GM21737 (cell line): ENCODE results near the gene UCN.
"Not testable (repeated sequence)": the region's sequence is repeated elsewhere in the genome, so short reads cannot be mapped to it uniquely, and the experiment has no call there.

Source experiments
- ATAC-seq: cut with Tn5 transposase; IDR thresholded peaks from one replicate; pipeline ENCODE4 v1.9.1; 2021; ENCODE audit warnings: mild to moderate bottlenecking, moderate library complexity; ENCODE audit not compliant: unreplicated experiment

UCN gene

GRCh38 chr2:27315122-27315521 is 6.9 kb upstream of the UCN start:
- no peak for ATAC-seq

GRCh38 chr2:27314709-27315108 is 6.5 kb upstream of the UCN start:
- ATAC-seq, result no peak

DNA sequence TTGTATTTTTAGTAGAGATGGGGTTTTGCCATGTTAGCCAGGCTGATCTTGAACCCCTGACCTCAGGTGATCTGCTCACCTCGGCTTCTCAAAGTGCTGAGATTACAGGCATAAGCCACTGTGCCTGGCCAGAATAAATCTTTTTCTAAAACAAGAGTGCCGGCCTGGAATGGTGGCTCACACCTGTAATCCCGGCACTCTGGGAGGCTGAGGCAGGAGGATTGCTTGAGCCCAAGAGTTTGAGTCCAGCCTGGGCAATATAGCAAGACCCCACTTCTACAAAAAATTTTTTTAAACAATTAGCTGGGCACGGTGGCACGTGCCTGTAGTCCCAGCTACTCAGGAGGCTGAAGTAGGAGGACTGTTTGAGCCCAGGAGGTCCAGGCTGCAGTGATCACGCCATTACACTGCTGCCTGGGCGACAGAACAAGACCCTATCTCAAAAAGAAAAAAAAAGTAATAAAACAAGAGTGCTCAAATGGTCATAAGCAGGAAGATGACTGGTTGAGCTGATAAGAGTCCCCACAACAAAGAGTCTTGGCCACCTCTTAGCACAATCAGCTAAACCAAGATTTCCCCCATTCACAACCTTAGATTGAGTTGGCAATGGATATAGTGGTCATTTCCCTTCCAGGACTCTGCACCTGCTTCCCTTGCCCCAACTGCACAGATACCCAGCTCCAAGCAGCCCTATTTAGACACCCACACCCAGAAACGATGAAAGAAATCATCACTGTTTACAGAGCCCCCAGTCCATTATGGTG is 5.8 kb upstream of the UCN start:
- no peak for ATAC-seq

- ATAC-seq, result no peak
Measured at GRCh38 chr2:27312152-27312551, 3.9 kb upstream of the UCN start.

DNA sequence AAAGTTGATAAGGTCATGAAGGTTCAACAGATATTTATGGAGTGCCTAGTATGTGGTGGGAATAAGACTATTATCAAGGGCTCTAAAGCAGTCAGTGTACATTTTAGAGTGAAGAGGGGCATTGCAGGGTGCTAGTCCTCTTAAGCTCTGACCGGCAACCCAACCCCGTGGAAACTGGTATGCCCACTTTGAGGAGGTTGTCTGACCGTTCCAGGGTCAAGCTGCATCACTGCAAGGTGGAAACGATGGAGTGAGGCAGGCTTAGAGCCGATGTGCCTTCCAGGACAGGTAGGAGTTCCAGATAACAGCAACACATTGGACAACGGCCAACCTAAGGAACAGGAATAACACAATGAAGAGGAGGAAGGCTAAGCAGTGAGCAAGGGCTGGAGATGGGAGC is 1.4 kb upstream of the UCN start:
- ATAC-seq, result no peak

DNA sequence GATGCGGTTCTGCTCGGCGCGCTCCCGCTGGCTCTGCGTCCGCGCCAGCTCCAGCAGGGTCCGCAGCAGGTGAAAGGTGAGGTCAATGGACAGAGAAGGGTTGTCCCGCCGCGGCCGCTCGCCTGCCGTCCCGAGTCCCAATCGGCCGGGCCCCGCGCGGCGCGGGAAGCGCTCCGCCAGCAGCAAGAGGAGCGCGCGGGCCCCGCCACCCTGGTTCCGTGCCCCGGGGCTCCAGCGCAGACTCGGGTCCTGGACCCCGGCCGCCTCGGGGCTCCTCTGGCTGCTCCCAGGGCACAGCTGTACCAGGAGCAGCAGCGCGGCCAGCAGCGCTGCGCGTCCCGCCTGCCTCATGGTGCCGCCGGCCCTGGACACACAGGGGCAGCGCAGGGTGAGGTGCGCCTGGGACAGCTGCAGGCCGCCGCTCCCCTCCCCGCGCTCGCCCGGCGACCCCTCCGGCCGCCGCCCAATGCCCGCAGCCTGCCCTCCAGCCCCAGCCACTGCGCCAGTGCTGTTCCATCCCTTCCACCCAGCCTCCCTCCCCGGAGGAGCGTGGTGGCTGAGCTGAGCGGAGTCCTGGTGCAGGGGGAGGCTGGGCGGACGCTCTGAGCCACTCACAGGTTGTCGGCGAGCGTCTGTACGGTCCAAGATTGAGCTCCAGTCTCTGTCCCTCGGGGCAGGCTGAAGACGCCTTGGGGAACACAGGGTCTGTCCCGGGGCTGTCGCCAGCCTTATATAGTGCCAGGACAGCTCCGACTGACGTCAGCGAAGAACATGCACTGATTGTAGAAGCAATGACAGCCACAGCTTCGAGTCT is 493 bp downstream of the UCN start:
- ATAC-seq, result no peak

GRCh38 chr2:27307287-27307544 is 1.0 kb downstream of the UCN start:
- ATAC-seq, result no peak

- no peak for ATAC-seq
Measured at GRCh38 chr2:27306573-27307286, 1.5 kb downstream of the UCN start.

- no peak for ATAC-seq
Measured at GRCh38 chr2:27306136-27306535, 2.1 kb downstream of the UCN start.

DNA sequence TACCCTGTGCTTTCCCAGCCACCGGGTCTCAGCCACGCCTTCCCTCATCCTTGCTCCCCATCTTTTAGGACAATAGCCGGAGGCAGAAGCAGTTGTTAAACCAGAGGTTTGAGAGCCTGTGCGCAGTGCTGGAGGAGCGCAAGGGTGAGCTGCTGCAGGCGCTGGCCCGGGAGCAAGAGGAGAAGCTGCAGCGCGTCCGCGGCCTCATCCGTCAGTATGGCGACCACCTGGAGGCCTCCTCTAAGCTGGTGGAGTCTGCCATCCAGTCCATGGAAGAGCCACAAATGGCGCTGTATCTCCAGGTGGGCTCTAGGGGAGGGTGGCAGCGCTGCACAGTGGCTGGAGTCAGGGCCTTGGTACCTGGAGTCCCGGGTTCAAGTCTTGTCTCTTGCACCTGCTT is 2.7 kb downstream of the UCN start:
- no peak for ATAC-seq

GRCh38 chr2:27304488-27305240 is 3.6 kb downstream of the UCN start:
- no peak for ATAC-seq

DNA sequence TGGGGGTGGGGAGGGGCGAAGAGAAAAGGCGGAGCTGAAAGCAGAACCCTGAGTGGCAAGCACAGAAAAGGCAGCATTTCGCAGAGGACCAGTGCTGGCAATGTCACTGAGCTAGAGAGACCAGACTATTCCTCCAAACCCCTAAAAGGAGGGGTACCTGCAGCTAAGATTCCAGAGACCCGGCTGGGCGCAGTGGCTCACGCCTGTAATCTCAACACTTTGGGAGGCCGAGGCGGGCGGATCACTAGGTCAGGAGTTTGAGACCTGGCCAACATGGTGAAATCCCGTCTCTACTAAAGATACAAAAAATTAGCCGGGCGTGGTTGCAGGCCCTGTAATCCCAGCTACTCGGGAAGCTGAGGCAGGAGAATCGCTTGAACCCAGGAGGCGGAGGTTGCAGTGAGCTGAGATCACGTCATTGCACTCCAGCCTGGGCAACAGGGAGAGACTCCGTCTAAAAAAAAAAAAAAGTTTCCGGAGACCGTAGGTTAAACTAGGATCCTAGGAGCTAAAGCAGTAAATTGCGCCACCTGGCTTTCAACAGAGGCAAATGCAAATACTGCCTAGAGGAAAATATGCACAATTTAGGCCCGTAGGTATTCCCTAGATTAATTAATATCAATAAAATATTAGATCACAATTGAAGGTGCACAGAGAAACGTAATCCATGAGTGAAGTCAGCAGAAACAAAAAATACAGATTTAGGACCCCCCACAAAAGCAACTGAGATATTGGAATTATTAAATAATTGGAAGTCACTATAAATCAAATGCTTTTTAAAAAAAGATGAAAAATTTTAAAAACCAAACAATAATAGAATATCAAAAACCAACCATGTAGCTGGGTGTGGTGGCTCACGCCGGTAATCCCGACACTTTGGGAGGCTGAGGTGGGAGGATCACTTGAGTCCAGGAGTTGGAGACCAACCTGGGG is 4.9 kb downstream of the UCN start:
- no peak for ATAC-seq

DNA sequence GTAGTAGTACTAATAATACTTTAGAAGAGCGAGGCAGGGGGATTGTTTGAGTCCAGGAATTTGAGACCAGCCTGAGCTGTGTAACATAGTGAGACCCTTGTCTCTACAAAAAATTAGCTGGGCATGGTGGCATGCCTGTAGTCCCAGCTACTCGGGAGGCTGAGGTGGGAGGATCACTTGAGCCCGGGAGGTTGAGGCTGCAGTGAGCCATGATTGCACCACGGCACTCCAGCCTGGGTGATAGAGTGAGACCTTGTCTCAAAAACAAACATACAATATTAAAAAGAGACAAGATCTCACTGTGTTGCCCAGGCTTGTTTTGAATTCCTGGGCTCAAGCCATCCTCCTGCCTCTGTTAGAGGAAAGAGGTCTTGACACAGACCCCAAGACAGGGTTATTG is 7.6 kb downstream of the UCN start:
- not testable (repeated sequence) for ATAC-seq

GRCh38 chr2:27298391-27299080 is 9.7 kb downstream of the UCN start:
- ATAC-seq, result no peak

GRCh38 chr2:27297195-27297594 is 11.1 kb downstream of the UCN start:
- no peak for ATAC-seq

GRCh38 chr2:27296481-27296880 is 11.8 kb downstream of the UCN start:
- ATAC-seq, result no peak

GRCh38 chr2:27294928-27295327 is 13.3 kb downstream of the UCN start:
- ATAC-seq, result no peak

GRCh38 chr2:27291865-27292264 is 16.4 kb downstream of the UCN start:
- ATAC-seq, result no peak

- no peak for ATAC-seq
Measured at GRCh38 chr2:27290549-27290948, 17.7 kb downstream of the UCN start.

DNA sequence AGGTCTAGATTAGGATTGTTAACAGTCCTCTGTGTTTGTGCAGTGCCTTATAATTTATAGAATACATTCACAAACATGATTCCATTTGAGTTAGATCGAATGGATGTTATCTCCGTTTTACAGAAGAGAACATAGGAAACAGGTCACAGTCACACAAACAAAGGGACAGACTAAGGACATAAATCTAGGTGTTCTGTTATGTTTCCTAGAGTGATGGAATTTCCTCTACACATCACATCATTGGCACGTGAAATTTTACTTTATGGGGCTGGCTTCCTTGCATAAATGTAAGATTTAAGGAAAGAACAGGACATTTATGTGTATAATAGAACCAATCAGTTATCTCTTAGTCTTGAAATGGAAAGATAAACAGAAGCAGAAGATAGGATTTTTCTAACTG is 19.6 kb downstream of the UCN start:
- no peak for ATAC-seq
